Stimulated activated CD8-positive, alpha-beta memory T cell treated with anti-CD3 and anti-CD28 coated beads, Interleukin-7, amount 100 ng/mL, for 1 hour (primary cell): Measurements from ENCODE around the gene SP110.
"Not testable (repeated sequence)": the region's sequence is repeated elsewhere in the genome, so short reads cannot be mapped to it uniquely, and the experiment has no call there.

ENCODE experiments used
- DNase-seq, 2 donors: peaks; one replicate each; pipeline ENCODE4 v3.0.0-alpha.2; 2020; ENCODE audit warnings: low read depth in 2 of 2

SP110 gene

DNA sequence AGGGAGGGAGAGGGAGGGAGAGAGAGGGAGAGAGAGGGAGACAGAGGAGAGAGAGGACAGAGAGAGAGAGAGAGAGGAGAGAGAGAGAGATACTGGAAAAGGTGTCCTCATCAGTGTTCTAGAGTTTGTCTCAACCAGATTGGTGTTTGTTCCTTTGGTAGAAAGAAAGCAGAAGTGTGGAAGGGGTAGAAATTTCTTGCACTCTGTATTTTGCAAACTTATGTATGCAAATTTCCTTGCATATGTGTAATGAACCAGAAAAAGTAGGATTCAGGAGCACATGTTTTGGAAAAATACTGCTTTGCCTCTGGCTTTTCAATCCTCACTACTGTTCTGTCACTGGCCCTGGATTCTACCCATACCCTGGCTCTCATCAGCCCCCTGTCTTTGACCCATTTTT, 4.7 kb upstream of the SP110 start:
- DNase-seq = no peak

DNA sequence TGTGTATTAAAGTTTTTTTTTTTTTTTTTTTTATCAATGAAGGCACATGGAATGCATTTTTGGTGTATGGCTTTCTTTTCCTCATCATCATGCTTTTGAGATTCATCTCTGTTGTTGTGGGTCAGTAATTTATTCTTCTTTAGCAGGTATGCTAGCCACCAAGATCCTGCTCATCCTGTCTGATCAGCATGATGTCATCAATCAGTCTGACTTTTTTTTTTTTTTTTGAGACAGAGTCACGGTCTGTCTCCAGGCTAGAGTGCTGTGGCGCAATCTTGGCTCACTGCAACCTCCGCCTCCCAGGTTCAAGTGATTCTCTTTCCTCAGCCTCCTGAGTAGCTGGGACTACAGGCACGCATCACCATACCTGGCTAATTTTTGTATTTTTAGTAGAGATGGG, 3.0 kb upstream of the SP110 start:
- DNase-seq = not testable (repeated sequence)

DNA sequence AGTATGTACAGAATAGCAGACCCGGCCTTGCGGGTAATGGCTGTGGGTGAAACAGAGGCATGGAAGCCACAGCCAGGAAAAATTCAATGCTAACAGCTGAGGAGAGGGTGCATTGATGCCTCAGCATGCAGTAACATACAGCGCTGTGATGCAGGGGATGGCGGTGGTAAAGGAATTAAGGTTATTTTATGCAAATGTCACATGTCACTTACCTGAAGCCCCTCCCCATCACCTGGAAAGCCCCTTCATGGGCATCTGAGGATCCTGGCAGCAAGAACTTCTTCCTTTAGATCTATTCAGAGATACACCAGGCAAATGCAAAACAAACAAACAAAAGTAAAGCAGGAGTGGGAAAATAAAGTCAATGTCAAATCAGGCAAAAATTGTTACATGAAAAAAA, 1.7 kb upstream of the SP110 start:
- DNase-seq = no peak

DNA sequence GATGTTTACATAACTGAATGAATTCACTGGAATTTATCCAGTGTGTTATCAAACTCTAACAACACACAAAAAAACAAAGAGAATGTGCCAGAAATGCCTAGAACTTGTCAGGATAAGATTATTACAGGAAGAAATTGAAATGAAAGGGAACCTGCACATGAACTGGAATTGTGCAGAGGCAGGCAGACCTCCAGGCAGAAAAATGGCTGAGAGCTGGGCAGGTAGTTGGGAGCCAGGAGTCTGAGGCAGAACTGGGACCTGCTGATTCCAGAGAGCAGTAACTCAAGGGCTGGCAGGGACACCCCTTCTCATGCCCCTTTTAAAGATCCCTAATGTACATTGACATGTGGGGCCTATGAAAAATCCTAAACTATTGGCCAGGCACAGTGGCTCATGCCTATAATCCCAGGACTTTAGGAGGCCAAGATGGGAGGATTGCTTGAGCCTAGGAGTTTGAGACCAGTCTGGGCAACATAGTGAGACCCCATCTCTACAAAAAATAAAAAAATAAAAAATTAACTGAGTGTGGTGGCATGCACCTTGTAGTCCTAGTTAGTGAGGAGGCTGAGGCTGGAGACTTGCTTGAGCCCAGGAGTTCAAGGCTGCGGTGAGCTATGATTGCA, 674 bp upstream of the SP110 start:
- DNase-seq = no peak

DNA sequence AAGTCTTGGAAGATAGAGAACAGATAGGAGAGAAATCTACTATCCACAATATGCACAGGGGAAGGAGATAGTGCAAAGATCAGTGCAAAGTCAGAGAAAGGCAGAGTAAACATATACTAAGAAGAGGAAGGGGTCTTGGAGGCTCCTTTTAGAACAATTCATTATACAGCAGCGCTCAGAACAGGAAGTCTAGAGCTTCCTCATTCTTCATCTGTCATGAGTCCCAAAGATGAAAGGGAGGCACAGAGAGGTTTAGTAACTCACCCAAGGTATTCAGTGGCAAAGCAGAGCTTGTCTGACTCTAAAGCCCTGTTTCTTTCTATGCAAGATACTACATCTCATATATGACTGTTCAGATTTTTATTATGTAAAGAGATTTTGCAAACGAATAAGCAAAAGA, 1.4 kb downstream of the SP110 start:
- DNase-seq = no peak

DNA sequence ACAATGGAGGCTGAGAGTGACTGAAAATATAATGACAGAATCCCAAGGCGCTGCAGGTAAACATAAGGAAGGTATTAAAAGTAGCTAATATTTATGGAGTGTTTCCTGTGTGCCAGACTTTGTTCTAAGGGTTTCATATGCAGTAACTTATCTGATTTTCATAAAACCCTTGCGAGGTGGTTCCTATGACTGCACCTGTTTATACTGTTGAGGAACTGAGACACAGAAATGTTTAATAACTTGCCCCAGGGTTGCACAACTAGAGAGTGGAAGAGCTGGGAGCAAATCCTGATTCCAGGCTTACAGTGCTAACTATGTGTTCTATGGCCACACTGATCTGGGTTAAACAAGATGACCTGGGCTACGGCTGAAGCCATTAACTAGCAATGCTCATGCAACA, 2.4 kb downstream of the SP110 start:
- DNase-seq = no peak

DNA sequence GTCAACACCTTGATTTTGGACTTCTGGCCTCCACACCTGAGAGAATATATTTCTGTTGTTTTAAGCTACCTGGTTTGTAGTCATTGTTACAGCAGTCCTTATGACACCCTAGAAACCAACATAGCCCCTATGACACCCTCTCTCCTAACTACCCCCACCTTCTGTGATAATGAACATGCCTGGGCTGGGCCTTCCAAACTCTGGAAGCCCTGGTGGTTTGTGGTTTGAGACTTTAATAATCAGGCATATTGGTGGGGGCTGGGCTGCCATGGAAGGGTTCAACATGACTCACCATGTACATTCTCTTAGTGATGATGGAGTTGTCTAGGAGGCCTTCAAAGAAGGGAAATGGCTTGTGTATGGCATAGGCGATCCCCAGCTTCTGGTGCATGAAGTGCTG, 3.3 kb downstream of the SP110 start:
- DNase-seq = no peak

DNA sequence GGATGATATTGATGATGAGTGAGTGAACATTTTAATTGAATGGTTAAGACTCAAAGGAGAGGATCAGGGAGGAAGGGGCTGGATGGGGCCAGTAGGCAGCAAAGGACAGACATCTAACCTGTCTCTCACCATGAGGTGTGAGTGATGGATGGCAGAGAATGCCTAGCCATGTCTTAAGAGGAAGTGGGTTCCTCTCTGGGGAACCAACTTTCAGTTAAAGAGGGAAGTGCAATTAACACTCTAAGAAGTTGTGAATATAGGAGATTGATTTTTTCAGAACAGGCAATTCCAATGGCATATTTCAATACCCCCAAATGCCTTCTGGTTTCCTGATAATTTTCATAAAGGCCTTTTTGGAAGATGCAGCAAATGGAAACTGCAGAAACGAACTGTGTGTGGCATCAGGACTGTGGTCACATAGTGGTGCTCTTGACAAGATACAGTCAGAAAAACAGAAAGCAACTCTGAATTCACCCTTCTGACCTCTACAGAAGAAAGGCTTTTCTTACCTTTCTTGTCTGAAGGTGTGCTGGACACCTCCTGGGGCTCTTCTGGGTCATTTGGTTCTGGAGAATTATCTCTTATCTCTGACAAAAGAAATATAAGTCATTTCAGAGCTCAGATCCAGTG, 10.2 kb downstream of the SP110 start:
- DNase-seq = no peak

DNA sequence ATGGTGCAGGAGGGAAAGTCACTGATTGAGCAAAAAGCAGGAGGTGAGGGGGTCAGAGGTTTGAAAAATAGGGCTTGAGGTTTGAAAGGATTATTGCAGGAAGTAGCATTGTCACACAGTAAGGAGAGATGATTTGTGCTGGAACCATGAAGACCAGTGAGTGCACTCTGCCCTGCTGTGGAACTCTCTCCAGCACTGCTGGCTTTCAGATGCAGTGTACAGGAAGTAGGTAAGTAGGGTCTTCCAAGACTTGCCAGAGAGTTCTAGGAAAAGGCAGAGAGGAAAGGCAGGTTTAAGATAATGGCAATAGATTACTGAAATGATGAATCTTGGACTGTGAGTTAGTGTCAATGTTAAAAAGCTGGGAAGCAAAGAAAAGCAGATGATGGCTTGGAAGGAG, 11.2 kb downstream of the SP110 start:
- no peak for DNase-seq

DNA sequence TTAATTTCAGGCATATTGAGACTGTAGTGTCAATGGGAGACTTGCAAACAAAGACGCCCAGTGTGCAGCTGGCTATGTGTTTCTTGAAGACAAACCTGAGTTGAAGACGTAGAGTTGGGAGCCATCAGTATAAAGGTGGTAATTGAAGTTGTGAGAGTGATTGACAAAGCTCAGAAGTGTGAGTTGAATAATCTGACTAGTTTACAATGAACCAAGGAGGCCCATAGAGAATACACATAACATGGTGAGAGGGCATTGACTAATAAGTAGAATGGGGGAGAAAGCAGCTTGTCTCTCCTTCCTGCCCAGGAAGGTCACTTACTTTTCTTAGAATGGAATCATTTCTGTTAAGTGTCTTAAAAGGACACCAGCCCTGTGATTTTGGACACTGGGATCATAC, 14.1 kb downstream of the SP110 start:
- DNase-seq = no peak

DNA sequence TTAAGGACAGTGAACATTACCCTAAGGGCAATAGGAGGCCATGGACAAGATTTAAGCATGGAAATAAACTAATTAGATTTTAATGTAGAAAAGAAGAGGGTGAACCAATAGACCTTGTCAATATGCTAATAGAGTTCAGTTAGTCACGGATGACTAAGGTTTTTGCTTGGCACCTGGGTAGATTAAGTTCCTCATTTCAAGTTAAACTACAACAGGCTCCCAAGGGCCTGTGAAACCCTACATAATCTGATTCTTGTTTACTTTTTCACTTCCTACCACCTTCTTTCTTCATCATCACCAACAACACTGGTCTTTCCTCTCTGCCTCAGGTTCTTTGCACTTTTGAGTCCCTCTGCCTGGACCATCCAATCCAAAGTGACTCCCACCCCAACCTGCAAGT, 14.8 kb downstream of the SP110 start:
- DNase-seq = no peak

DNA sequence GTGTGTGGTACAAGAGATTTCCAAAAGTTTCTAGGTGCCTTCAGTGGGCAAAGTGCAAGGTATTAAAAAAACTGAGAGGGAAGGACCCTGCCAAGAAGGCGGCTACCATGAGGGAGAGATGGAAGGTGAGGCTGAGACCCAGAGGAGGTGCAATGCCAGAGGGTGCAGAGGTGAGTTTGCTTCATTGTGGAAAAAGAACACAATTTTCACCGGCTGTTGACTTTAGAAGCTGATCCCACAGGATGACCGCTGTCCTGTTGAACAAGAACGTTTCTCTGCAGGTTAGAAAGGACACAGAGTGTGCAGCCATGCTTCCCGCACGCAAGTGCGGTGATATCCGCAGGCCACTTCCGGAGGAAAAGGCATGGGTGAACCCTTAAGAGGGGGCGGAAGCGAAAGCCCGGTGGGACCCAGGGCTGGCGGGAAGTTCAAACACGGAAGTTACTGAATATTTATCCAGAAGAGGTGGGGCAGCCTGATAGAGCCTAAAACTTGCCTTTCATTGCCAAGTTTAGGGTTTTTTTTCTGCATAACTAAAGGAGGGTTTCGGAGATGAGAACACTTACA, 16.6 kb downstream of the SP110 start:
- DNase-seq = no peak

DNA sequence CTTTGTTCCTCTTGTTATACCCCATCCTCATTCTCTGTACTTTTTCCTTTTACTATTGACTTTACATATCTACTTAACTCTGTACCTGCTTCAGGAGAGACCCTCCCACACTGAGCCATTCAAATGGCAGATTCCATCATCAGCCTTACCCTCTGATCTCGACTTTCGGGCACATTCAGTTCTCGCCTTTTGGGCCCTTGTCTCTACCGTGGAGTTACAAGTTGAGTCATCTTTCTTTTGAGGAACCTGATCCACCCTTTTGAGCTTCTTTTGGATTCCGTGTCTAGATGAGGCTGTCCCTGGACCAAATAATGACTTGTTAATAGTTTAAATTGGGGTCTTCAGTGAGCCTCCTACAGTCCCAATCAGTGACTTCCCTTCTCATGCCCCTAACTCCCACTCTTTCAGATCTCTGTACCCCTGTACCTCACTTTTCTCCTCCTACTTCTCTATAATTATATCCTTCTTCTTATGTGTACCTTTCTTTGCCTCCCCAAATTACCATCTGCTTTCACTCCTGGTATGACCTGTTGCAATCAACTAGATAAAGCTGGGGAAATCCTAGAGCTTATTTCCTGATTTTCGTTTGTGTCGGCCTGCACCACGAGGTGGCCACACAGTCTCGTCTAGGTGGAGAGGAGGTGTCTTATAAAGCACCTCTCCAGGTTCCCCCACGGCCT, 17.2 kb downstream of the SP110 start:
- no peak for DNase-seq

DNA sequence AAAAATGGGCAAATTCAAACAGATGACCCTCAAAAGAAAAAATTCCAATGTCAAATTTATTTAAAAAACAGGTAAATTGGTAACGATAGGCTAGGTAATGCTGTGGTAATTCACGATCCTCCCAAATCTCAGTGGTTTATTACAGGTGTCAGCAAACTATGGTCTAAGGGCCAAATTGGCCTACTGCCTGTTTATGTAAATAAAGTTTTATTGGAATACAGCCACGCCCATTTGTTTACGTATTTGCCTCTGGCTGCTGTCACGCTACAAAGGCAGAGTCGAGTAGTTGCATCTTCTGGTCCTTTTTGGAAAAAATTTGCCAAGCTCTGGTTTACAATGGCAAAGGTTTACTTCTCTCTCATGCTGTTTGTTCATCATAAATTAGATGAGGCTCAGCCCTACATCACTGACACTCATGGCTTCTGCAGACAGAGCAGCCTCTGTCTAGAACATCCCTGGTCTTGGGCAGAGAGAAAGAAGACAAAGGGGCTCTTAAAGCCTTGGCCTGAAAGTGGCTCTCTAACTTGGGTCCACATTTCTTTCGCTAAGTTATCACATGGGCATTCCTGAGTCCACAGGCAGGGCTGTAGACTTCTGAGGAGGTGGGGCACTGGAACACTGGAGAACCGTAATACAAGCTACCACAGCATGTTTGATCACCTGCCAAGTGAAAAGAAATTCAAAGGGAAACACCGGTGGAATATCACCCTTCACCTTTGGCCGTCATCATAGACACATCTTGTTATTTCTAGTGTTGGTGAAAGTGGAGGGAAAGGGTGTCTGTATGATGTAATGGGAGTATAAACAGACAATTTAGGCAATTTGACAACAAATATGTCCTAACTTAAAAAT, 34.8 kb downstream of the SP110 start:
- DNase-seq = no peak

DNA sequence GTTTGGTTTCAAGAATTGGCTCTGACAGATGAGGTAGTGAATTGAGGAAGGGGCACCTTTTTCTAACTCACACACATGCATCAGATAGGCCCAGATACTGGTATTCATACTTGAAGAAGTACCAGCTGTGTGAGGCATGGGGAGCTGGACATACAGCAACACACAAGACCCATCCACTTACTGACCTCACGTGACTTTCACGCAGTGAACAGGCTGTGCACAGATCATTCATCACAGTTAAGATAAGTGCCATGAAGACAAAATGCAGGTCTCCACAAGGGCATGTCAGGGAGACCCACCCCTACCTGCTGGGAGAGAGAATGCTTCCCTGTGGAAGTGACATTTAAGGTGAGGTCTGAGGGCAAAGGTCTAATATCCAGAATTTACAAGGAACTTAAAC, 38.6 kb downstream of the SP110 start:
- DNase-seq = no peak

DNA sequence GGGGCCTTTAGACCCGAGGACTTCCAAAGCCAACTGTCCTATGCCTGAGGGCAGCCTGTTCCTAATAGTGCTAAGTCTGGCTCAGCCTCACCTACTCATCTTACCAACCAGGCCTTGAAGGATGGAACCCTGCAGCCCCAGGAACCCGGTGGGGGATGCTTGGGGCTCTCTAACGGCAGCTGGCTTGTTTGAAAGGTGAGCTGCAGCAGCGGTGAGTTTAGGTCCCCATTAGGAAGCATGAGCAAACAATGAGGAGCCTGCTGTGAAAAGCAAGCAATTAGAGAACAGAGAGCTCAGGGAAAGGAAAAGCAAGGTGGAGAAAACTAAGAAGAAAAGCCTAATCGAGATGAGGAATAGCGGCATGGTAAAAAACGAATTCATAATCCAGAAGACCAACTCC, 39.9 kb downstream of the SP110 start:
- DNase-seq = no peak

DNA sequence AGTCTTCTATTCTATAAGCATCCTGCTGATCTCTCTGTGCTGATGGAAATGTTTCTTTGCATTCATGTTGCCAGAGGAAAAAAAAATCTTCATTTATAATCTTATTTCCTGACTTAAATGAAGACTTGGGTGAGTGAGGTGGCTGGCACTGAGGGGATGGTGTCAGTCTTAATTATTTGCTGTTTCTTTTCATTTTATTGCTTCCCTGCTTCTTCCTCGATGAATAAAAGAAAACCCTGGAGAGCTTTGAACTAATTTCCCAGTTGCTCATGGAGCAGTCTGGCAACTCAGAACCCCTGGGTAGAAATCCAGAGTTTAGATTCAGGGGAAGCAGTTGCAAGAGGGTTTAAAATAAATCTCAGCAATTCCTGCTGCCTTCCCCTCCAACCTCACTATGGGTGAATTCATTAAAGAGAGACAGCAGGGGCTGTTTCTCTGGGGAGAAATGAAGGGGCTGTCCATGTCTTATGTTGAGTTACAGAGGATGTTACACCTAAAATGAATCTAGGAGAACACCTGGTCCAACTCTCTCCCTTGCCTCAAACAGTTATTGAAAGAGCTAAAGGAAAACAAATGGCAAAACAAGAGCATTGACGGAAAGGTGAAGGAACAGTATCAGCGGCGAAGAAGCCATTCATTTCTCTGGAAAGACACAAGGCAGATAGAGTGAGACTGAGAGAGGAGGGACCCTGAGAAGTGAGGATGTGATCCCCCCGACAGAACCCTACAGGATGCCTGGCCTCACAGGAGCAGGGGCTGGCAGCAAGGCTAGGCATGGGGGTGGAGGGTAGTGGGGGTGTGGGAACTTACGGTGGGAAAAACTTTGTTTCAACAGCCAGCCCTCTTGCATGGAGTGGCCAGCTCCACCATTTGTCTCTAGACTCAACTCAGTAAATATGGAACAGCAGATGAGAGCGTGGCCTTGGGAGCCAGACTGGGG, 41.0 kb downstream of the SP110 start:
- DNase-seq = no peak

DNA sequence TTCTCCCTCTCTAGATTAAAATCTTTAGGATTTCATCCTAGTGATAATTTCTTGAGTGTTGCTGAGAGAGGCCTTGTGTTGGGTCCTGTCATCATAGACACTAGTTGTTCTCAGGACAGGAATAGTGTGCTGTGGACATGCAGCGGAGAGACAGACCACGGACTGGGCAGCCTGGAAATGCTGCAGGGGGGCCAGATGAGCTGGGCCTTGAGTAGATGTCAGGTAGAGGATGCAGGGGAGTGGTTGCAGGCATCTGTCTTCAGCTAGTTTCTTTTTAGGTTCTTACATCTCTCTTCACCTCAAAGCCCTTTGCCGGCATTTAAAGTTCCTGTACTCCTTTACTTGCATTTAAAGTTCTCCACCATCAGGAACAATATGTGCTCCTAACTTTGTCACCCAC, 42.8 kb downstream of the SP110 start:
- no peak for DNase-seq

DNA sequence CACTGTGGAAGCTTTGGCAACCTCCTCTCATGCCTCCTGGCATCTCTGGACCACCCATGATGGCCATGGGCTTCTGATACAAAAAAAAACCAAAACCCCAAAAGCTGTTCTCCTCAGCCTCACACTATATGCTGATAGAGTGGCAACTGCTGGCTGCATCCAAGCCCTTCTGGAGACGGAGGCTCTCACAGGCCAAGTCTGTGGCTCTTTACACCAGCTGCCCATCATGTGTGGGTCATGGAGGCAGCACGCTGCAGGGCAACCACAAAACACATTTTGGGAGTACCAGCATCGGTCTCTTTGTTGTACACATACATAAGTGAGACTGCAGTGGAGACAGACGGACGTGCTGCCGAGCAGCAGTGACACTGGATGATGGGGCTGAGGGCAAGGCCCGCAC, 45.3 kb downstream of the SP110 start:
- DNase-seq = no peak

DNA sequence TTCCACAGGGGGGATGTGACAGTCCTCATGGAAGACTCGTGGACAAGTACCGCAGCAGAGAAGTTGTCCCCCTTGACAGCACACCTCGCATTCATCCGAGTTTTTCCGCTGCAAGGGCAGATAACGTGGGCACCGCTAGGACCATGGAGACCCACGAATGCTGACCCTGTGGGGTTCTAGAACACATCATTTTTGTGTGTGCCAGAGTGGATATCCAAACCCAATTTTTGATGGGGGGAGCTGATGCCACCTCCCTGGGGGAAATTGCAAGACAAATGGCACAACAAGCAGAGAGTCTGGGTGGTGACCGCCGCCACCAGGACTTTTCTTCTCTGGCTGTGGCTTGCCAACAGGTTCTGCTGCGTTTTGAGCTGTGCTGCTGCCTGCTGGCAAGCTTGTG, 46.9 kb downstream of the SP110 start:
- no peak for DNase-seq

DNA sequence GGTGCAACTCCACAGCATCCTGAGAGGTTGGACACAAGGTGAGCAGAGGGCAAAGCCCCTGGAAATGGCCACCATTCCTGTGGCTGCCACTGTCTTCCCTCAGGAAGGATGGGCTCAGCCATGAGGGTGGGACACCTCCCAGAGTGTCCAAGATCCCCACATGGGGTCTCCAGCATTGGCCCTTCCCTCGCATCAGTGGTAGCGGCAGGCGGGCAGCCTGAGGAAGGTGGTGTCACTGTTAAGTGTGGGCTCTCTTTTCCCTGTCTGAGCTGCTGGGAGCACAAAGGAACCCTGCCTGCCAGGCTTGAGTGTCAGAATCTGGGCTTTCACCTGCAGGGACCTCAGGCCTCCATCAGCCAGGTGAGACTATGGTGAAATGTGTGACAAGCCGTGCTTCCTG, 47.6 kb downstream of the SP110 start:
- DNase-seq = no peak
